Embryonic facial prominence (tissue), 1 donor: ENCODE measurements around the gene LRCH1.

ENCODE experiments used
- DNase-seq: peaks from one replicate; pipeline ENCODE4 v3.0.0-alpha.2; 2016; ENCODE audit errors: extremely low spot score

LRCH1 gene

DNA sequence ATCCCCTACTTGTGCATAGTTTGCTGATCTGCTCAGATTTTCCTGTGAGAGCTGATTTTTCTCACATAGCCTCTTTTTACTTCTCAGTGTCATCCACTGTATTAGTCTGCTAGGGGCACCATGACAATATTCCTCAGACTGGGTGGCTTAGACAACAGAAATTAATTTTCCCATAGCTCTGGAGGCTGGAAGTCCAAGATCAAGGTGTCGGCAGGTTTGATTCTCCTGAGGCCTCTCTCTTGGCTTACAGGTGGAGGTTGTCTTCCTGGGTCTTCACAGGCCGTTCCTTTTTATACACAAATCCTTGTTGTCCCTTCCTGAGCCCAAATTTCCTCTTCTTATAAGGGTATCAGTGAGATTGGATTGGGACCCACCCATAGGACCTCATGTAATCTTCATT lies 9.2 kb downstream of the LRCH1 start:
- no peak for DNase-seq

DNA sequence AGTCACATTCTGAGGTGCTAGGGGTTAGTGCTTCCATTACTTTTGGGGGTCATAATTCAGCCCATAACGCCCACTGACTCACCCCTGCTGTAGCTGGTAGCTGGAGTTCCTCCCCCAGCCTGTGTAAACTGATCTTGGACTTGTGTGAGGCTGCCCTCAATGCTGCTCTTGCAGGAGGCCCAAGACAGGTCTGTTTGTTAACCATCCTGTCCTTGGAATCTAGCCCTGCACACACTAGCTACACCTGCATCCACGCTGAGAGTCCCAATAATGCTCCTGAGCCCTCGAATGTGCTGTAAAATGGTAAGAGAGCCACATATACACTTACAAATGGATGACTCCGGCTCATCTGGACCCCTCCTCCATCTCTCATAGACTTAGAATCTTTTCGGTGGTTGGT lies 9.6 kb downstream of the LRCH1 start:
- DNase-seq: no peak

DNA sequence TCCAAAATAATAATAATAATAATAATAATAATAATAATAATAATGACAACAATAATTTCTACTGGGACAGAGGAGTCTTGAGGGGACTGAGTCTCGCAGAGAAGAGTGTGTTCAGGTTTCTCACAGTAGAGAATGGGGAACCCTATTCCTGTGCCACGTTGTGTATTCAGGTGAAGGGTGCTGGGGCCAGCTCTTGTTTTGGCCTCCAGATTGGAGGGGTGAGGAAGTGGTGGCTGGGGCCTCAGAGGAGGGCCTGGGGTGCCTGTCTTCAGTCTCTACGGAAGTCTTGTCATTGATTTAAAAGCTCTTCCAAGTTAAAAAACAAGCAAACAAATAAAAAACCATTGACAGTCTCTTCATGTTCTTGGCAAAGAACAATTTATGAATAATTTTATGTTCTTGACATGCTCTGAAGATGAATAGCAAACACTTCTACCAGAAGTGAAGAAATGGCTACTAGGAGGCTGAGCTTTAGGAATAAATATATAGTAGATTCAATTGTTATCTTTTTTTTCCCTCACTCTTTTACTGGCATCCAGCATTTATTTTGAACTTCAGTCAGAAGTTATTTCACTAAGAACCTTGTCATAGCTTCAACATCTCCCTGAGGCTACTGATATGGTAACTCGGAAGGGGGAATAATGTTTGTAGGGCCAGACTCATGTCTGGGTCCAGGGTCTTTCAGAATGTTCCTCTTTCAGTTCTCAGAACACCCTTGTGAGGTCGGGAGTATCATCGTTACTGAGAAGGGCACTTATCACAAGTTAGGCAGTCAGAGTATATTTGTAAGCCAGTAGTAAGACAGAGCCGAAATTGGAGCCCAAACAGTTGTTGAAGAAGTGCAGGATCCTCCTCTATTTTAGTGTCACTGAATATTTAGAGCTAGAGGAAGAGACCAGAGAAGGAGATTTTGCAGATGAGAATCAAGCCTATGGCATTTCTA lies 13.1 kb downstream of the LRCH1 start:
- no peak for DNase-seq

DNA sequence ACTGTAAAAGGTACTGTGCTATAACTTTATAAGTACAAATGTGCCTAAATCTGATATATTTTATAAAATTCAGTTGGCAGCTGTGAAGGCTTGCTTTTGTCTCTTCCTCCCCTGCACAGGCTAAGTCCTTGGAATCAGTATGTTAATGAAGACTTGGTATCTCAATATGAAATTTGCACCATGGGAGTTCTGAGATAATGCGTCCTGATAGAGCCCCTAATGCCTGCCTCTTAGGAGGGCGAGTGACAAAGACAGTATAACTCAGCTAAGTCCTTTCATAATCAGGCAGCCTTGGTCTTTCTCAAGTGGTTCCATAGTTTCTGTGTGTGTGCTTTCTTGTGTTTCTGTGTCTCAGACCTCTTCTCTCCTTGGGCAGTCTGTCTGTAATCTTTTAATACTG lies 14.7 kb downstream of the LRCH1 start:
- no peak for DNase-seq

DNA sequence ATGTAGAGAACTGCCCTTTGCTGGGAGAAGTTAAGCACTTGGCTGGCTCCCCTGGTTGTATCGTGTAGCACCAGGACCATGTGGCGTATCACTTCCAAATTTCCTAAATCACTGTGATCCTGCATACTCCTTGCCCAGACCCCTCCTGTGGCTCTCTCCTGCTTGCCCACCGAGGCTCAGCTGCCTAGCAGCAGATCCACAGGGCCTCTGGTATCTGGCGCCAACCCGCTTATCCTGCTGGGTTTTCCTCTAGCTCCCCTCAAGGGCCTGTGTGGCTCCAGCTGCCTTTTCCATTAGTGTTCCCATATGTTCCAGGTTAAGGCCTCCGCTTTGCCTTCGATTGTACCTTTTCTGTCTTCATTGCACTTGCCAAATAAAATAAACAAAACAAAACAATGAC lies 16.5 kb downstream of the LRCH1 start:
- no peak for DNase-seq

DNA sequence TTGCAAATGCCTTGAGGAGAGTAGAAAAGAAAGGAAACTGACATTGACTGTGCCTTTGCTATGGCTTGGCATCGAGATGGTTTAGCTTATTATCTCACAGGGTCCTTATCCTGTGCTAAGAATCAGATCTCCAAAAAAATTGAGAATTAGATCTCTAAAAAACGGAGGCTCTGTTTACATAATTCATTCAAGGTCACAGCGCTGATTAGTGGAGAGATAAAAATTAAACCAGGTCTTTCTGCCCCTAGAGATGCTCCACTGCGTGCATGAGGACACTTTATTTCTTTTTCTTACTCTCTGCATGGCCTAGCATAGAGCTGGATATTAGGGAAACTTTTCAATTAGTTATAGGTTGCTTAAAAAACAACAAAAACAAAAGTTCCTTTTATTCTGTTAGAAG lies 17.3 kb downstream of the LRCH1 start:
- no peak for DNase-seq

DNA sequence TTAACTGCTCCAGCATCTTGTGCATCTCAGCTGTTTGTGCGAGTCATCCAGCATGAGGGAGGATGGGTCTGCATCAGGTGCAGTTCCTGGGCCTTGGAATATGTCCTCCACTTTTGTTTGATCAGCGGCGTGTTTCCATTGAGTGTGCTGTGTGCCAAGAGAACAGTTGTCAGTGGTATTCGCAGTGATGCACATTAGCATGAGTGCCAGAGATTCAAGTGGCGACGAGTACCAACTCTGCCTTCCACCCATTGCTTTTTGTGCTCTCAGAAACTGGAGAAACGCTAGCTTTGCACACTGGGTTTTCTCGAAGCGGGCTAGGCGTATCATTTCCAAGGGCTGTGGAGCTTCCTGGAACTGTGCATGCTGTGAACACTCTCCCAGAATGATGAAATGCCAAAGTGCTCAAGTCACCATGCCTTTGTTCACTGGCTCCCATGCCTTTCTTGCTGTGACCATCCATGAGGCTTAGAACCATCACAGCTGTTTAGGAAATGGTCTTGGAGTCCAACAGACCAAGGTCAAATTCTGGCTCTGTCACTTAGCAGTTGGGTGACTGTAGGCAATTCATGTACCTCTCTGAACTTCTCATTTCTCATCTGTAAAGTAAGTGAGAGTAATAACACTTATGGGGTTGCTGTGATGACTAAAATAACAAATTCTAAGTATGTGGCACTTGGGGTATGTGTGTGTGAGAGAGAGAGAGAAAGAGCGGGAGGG lies 18.4 kb downstream of the LRCH1 start:
- DNase-seq: no peak

DNA sequence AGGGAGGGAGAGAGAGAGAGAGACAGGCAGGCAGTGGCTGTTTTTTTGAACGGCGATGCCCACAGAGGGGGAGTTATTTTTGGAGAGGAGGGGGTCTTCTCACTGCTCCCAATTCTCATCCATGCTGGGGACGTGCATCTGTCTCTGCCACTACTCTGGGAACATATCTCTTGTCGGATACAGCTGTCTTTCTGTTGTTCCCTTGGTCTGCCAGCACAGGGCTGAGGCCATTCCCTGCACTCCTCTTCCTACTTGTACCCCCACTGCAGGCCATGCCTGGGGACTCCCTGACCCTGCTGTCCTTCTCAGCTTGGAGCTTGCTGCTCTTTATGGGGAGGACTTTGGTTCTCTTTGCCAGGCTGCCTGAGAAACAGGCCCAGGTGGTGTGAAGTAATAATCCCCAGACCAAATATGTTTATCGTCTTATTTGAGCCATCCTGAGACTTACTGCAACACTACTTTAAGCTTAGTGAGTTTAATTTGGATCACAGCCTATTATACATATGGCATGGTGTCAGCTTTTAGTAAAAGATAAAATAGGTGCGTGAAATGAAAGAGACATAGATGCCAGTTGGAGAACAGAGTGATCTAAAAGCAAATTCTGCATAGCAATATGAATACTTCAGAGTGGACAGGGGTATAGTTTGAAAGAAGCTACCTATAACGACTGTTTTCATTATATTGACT lies 19.1 kb downstream of the LRCH1 start:
- no peak for DNase-seq

DNA sequence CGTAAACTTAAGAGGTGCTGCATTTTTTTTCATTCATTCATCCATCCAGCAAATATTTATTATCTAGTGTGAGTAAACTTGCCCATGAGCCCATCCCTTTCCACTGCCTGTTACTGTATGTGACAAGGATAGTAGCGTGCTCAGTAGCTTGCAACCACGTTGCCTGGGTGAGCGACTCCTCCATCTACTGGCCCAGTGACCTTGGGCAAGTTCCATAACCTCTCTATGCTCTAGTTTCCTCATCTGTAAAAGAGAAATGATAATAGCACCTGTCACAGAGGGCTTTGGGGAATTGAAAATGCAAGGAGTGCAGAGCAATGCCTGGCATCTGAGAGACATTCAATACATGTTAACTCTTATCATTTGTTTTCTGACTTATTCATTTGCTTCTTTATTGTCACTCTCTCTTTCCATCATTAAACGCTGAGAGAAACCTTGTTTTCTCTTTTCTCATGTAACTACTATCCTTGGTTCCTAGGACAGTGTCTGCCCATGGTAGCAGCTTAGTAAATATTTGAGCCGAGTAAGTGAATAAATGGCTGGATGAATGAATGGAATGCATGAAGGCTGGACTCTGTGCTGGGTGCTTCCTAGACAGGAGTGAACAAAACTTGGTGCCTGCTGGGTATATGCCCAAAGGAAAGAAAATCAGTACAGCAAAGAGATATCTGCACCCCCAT lies 19.9 kb downstream of the LRCH1 start:
- DNase-seq: no peak

DNA sequence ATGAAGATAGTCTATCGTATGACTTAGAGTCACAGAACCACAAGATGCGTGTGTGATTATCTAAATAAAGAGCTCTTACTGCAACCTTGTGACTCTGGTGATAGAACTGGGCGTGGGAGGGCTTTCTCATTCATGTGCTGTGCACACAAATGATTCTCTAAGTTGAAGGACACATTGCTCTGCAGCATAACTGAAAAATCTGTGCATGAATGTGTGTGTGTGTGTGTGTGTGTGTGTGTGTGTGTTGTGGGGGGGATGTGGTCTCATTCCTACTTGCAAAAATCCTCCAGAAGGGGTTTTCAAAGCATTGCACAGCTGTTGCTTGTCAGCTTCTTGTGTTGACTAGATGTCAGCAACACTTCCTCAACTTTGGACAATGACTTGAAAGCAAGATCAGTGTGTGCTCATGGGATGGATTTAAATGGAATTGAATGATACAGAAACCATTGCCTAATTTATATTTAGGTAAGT lies 22.4 kb downstream of the LRCH1 start:
- no peak for DNase-seq

DNA sequence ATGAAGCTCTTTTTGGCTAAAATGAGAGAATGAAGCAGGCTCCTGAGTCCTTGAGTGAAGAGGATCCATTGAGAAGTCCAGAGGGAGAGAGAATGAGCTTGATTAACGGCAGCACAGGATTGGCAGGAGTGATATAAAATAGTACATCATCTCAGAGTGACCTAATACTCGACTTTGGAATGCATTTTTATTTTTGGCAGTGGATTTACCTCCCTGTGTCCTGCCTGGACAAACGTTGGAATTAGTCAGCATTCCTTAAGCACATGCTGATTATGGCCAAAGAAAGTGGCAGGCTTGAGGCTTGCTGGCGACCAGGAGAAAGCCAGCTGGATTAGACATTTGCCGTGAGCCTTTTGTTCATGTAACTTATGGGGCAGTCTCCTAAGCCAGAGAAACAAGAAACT lies 22.9 kb downstream of the LRCH1 start:
- no peak for DNase-seq

DNA sequence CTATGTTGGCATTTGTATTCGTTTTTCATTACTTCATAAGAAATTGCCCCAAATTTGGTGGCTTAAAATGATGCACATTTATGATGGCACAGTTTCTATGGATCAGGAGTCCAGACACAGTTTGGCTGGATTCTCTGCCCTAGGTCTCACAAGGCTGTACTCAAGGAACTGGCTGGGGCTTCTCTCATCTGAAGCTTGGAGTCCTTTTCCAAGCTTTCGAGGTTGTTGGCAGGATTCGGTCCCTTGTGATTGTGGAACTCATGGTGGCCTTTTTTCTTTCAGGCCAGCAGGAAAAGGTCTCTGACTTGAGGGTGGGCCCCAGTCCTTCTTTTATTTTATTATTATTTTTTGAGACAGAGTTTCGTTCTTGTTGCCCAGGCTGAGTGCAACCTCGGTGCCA lies 23.8 kb downstream of the LRCH1 start:
- no peak for DNase-seq

DNA sequence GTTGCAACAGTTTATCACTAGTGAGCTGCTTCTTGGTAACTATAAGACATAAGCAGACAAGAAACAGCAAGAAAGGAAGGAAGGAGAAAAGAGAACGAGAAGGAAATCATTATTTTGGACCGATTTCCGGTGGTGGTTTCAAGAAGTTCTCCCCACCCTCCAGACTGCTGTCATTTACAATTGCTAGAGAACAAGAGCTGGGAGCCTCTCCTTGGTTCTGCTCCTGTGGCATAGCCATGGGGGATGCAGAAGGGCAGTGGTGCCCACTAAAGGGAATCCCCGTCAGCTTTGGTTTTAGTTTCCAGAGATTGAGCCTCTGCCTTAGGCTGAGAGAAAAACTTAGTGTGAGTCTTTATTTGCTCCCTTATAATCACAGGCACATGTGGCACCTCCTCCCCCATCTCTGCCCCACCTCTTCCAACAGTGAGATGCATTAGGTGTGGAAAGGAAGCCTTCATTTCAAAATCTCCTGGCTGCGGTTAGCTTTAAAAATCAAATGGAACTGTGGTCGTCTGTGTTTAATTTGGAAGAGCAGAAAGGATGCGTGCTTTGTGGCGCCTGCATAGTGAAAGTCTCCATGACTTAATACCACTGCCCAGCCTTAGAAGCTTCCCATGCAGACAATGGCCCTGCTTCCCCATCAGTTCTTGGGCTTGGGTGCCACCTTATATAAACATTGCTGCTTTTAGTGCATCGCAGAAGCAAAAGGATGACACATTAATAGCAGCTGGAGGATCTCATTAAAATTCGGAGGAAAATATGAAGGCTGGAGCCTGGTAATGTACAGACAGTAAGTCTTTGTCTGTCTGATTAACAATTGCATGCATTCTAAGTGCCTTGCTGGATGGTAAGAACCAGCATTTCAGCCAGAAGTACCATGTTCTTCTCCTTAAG lies 25.0 kb downstream of the LRCH1 start:
- DNase-seq: no peak

DNA sequence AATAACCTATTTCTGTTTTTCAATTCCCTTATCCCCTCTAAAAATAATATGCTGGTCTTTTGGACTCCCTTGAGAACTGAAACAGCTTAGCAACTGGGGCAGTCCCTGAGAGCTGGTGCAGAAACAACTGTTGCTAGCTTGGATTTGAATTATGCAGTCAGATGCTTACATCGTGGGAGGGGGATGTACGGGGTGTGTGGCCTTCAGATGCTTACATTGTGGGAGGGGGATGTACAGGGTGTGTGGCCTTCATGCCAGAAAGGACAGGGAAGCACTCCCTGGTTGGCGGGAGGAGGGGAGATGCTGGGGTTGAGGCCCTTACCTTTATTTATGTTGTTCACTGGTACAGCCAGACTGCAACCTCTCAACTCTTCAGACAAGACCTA lies 25.6 kb downstream of the LRCH1 start:
- DNase-seq: no peak

DNA sequence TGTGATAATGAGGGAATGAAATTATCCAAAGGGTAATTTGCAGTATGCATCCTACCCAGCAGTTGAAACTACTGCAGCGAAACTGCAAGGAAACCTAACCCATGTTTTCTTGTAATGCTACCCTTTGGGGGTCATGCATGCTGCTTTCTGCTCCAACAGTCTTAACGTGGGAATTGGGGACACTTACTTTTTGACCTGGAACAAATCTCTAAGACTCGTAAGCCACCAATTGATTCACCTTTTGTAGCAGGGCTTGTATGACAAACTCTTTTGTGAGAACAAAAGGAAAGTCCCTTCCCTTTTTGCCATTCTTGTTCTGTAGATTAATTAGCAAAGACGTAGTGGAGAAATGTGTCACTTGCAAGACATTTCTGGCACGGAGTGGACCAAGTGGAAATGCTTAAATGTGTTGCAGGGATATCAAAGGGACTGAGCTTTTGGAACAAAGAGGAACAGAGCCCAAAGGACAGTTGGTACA lies 27.4 kb downstream of the LRCH1 start:
- DNase-seq: no peak

DNA sequence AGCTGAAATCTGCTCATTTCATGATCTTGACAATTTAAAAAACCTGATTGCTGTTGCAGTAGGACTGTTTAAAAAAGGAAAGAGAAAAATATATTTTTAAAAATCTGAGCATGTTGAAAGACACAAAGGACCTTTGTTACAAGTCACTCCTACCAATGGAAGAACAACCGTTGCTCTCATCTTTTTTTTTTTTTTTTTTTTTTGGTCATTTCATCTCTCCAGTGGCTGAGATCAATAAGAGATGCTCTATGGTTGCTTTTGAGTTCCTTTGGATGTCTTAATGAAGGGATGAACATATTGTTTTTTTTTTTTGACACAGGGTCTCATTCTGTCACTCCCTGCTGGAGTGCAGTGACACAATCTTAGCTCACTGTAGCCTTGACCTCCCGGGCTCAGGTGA lies 29.2 kb downstream of the LRCH1 start:
- DNase-seq: no peak

DNA sequence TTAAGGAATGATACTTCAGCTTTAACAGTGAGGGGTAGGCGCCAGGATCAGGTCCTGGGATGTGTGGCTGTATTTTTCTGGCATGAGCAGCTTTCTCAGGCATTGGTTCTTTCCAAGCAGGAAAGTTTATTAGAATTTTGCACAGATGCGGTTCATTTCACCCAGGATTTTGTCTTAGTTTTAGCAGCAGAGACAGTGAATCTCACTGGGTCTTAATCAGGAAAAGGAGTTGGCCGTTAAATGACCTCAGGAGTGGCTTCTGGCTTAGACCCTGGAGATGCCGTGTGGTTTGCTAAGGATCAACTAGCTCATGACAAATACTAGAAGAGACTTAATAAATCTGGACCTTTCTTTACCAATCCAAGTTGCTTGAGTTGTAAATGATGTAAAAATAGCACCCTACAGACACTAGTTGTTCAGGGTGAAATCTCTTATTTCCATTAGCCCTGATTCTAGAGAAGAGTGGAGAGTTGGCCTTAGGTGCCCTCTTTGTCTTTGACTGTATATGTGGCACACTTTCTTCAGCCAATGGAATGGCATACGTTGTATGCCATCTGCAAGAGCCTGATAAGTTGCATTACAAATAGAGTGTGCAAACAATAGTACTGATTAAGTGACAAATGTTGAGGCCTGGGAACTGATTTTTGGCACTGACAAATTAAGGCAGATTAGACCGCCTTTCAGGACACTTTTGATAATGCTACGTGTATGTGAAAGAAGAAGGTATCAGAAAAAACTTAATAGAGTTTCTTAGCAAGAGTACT lies 34.0 kb downstream of the LRCH1 start:
- no peak for DNase-seq

DNA sequence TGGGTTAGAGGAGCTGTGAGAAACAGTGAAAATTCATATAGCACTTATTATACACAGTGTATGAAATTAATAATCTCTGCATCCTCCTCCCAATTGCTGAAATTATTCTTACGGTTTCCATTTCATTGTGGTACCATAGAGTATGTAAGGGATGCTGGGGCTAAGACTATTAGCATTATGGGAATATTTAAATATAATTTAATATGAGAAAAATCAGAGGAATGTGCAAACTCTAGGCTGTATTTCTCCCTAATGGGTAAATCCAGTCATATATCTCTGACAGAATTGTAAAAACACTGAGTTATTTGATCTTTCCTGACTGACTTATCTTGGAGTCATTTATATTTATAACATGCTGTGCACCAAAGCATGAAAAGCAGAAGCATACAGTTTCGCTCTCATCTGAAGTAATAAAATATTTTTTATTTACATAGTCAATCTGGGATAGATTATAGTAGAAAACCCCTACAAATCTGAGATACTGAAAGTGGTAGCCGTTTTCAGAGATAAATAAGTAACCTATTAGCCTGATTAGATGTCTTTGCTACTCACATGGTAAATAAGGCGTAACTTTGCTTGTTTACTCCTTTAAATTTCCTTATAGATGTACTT lies 34.9 kb downstream of the LRCH1 start:
- DNase-seq: no peak

DNA sequence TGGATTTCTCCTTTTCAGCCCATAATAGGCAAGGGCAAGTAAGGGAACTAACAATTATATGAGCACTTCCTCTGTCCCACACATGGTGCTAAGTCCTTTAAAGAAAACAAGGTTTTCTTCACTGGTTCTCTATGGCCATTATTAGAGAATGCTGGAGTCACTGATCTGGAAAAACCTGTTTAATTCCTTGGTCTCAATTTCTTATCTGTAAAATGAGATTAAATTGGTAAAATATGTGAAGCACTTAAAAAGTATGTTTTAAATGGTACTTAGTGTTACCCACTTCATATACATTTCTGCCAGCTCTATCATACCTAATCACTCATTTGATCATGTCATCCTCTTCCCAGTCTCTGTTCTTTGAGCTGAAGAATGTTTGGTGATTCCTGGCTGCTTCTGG lies 39.4 kb downstream of the LRCH1 start:
- no peak for DNase-seq

DNA sequence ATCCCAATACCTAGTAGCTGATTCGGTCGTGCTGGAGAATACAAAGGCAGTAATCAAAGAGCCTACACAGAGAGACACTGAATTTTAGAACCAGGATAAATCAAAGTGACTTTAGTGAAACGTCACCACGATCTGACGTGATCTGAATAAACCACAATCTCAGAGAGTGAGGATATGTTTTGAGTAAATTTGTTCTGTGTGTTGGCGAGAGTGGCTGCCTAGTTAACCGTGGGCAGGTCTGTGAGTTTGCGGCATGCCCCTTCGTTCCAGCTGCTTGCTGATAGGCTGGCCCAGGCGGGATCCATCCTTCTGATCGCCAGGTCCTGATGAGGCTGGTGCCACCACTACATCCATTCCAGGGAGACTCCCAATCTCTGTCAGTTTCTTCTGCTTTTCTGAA lies 40.4 kb downstream of the LRCH1 start:
- no peak for DNase-seq
